Ramos (cell line): ENCODE results near the gene NFIA.
"Not testable (repeated sequence)": the region's sequence is repeated elsewhere in the genome, so short reads cannot be mapped to it uniquely, and the experiment has no call there.

ENCODE experiments used
- in situ Hi-C: fragments of 300-500 bp; cut with MboI; formaldehyde crosslinking; loops from one replicate; pipeline ENCODE4 v1.14.3; 2022; ENCODE audit warnings: low sequenced_read_pairs; ENCODE audit not compliant: unreplicated experiment

NFIA gene

GRCh38 chr1:61056573-61057439 is 25.6 kb upstream of the NFIA start:
- in situ Hi-C loops = no loop called here

- in situ Hi-C loops = no loop called here
Measured at GRCh38 chr1:61058483-61059245, 23.7 kb upstream of the NFIA start.

DNA sequence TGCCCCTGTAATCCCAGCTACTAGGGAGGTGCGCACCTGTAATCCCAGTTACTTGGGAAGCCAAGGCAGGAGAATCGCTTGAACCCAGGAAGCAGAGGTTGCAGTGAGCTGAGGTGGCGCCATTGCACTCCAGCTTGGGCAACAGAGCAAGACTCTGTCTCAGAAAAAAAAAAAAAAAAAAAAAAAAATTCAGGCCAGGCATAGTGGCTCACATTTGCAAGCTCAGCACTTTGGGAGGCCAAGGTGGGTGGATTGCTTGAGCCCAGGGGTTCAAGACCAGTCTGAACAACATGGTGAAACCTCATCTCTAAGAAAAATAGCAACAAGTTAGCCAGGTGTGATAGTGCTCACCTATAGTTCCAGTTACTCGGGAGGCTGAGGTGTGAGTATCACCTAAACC is 20.8 kb upstream of the NFIA start:
- in situ Hi-C loops = not testable (repeated sequence)

DNA sequence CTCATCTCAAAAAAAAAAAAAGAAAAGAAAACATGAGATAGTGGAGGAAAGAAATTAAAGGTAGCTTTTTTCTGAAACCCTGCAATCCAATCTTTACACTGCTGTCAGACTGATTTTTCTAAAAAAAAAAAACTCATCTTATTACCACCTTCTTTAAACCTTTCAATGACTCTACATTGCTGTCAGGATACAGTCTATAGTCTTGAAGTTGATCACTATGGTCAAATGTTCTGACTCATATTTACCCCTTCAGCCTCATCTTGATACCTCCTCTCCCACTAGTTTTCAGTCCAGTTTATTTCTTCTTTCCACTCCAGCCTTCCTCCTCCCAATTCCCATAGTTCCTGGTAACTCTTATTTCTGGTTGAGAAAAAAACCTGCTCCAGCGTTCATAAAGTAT is 17.7 kb upstream of the NFIA start:
- in situ Hi-C loops = no loop called here

- in situ Hi-C loops = no loop called here
Measured at GRCh38 chr1:61067446-61068019, 14.8 kb upstream of the NFIA start.

- in situ Hi-C loops = no loop called here
Measured at GRCh38 chr1:61070054-61070453, 12.3 kb upstream of the NFIA start.

GRCh38 chr1:61071205-61072130 is 10.9 kb upstream of the NFIA start:
- in situ Hi-C loops = no loop called here

GRCh38 chr1:61073871-61074270 is 8.5 kb upstream of the NFIA start:
- in situ Hi-C loops = no loop called here

GRCh38 chr1:61075833-61076232 is 6.5 kb upstream of the NFIA start:
- in situ Hi-C loops = not testable (repeated sequence)

- in situ Hi-C loops = no loop called here
Measured at GRCh38 chr1:61076728-61077675, 5.4 kb upstream of the NFIA start.

- in situ Hi-C loops = no loop called here
Measured at GRCh38 chr1:61077676-61078541, 4.5 kb upstream of the NFIA start.

- in situ Hi-C loops = no loop called here
Measured at GRCh38 chr1:61078618-61079295, 3.6 kb upstream of the NFIA start.

DNA sequence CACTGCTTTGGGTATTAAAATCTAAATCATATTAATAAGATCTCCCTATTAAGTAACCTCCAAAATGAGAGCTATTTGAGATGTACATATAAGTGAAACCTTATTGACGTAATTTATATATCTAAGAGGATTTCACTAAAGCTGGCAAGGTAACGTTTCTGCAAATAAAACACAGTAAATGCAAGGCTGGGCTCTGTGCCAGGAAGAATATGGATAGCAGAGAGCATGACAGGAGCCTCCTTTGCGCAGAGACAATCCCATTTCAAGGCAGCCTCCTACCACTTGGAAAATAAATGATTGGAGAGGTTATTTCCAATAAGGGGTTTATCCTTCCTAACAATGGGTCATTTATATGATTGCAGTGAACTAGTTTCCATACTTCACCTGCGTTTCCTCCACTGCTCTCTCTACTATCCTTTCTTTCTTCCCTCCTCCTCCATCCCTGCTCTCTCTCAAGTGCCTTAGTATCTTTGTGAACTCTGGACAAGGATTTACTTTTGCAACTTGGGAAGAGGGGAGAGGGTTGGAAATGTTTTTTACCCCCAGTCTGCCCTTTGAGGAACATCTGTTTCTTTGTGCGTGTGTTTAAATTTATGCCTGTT is 3.0 kb upstream of the NFIA start:
- in situ Hi-C loops = no loop called here

- in situ Hi-C loops = no loop called here
Measured at GRCh38 chr1:61079898-61080336, 2.4 kb upstream of the NFIA start.

GRCh38 chr1:61080413-61081143 is 1.8 kb upstream of the NFIA start:
- in situ Hi-C loops = no loop called here

DNA sequence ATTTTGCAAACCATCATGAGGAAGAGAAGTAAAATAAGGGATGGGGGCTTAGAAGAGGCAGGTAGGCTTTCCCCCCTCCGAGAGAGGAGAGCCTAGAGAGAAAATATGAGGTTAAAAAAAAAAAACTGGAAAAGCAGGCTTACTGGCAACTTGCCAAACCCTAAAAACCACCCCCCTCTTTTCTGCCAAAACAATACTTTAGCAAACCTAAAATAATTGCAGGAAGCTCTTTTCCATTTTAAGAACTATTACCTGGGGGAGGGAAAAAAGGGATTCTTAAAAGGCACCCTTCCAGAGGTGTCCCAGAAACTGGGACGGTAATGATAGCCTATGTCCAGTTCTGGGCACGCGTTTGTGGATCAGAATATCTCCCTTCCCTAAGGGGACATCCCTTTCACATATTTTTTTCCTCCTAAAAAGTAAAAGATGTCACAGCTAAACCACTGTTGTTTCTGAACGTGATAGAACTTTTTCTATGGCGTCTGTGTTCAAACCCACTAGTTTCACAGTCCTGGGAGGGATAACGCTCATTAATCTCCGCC is 1.1 kb upstream of the NFIA start:
- in situ Hi-C loops = no loop called here
